ENCODE measurements around the gene C10orf71. TPM values are rescaled to one million over a fixed set of nuclear protein-coding genes. Genes with fewer than 3 reads are reported as not detected.

The C10orf71 gene
- total RNA-seq, 1 experiment from 2014 or later = not detected

DNA sequence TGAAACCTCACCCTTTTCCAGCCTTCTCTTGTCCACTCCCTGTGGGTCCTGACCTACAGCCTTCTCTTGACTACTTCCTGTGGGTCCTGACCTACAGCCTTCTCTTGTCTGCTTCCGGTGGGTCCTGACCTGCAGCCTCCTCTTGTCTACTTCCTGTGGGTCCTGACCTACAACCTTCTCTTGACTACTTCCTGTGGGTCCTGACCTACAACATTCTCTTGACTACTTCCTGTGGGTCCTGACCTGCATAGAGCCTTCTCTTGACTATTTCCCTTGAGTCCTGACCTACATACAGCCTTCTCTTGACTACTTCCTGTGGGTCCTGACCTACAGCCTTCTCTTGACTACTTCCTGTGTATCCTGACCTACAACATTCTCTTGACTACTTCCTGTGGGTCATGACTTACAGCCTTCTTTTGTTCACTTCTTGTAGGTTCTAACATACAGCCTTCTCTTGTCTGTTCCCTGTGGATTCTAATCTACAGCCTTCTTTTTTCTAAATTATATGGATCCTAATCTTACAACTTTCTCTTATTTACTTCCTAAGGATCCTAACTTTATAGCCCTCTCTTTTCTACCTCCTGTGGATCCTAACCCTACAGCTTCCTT, 36.5 kb downstream of the C10orf71 start:
- Histone ChIP-seq H3K27me3 (ENCODE audit: insufficient read depth, low read length) (peaks cover 15% of the 10 kb centered on the region), H3K36me3 (ENCODE audit: control insufficient read depth in 1 of 2, insufficient read depth in 2 of 2, low read length in 2 of 2) (no peaks in the 10 kb centered on the region), H3K4me3 (replicated peaks in 1 of 2; ENCODE audit: low read depth in 1 of 2, low read length in 2 of 2) (no peak overlapping the region), H3K9me2 (ENCODE audit: insufficient read depth) (no peaks in the 10 kb centered on the region), H3K4me1 (ENCODE audit: control insufficient read depth in 1 of 2, insufficient read depth in 2 of 2, low read length in 2 of 2) (no peaks in the 10 kb centered on the region), H4K20me1 (ENCODE audit: insufficient read depth) (no peaks in the 10 kb centered on the region), H3K9ac (ENCODE audit: low read length) (no peak overlapping the region), H2AFZ (ENCODE audit: low read depth, low read length, poor library complexity, severe bottlenecking) (no peak overlapping the region), H3K79me2 (ENCODE audit: insufficient read depth, low read length) (no peaks in the 10 kb centered on the region), H3K9me3 (ENCODE audit: control insufficient read depth in 1 of 2, insufficient read depth in 1 of 2, low read depth in 1 of 2, low read length in 2 of 2) (no peaks in the 10 kb centered on the region), H3K4me2 (ENCODE audit: low read length) (no peak overlapping the region), H3K27ac (ENCODE audit: low read depth, low read length) (no peak overlapping the region)
- intact Hi-C loops (cut with micrococcal nuclease) = no loop called here
- DNase-seq (ENCODE audit: low read depth, low spot score) (no peak), ATAC-seq (no peak)
- ChIA-PET CTCF (no interaction called here), RAD21 (ENCODE audit: low non-redundant PET in 1 of 2, low total read pairs in 2 of 2, uncharacterized antibody in 2 of 2, unreplicated experiment in 2 of 2) (no interaction called here), POLR2A (no interaction called here)
- no peak for TF ChIP-seq CEBPB (IDR thresholded peaks at IDR 0.05; ENCODE audit: low read depth)
- TF ChIP-seq YY1 (IDR thresholded peaks at IDR 0.05; ENCODE audit: extremely low read depth, insufficient replicate concordance, low read depth, low read length) = no peak
- no peak for TF ChIP-seq POLR2AphosphoS5 (IDR thresholded peaks at IDR 0.05; ENCODE audit: low read depth, low read length)
- TF ChIP-seq, protein P1, sequence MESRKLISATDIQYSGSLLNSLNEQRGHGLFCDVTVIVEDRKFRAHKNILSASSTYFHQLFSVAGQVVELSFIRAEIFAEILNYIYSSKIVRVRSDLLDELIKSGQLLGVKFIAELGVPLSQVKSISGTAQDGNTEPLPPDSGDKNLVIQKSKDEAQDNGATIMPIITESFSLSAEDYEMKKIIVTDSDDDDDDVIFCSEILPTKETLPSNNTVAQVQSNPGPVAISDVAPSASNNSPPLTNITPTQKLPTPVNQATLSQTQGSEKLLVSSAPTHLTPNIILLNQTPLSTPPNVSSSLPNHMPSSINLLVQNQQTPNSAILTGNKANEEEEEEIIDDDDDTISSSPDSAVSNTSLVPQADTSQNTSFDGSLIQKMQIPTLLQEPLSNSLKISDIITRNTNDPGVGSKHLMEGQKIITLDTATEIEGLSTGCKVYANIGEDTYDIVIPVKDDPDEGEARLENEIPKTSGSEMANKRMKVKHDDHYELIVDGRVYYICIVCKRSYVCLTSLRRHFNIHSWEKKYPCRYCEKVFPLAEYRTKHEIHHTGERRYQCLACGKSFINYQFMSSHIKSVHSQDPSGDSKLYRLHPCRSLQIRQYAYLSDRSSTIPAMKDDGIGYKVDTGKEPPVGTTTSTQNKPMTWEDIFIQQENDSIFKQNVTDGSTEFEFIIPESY (IDR thresholded peaks at IDR 0.05; ENCODE audit: extremely low read depth, insufficient replicate concordance, low read length) = no peak
- no peak for TF ChIP-seq SIN3A (IDR thresholded peaks at IDR 0.05; ENCODE audit: low read depth)
- no peak for TF ChIP-seq RAD21 (IDR thresholded peaks at IDR 0.05; ENCODE audit: low read depth)
- BruUV-seq (replicated peaks) = no TSS peak

DNA sequence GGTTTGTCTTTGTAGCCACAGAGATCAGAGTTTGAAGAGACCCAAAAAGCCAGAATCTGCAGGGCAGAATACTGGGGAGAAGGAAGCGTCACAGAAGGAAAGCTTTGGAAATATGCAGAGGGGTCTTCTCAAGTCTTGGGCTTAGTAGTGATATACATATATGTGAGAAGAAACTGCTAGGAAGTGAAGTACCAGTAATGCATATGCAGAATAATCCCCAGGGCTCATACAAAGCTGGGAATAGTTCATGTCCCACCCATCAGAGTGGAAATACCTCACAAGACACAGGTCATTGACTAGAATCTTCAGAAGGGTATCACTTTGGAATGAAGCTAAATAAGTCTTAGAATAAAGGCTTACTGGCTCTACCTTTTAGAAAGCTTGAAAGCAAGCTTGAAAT, 39.6 kb downstream of the C10orf71 start:
- H3K9me3 ChIP-seq (ENCODE audit: control insufficient read depth in 1 of 2, insufficient read depth in 1 of 2, low read depth in 1 of 2, low read length in 2 of 2) = no peaks in the 10 kb centered on the region
- no peak for DNase-seq (ENCODE audit: low read depth, low spot score)
- H3K79me2 ChIP-seq (ENCODE audit: insufficient read depth, low read length) = no peaks in the 10 kb centered on the region
- H3K4me1 ChIP-seq (ENCODE audit: control insufficient read depth in 1 of 2, insufficient read depth in 2 of 2, low read length in 2 of 2) = no peaks in the 10 kb centered on the region
- no peak overlapping the region for H3K4me2 ChIP-seq (ENCODE audit: low read length)
- intact Hi-C loops (cut with micrococcal nuclease) = no loop called here
- CTCF ChIA-PET = no interaction called here
- no peak for ATAC-seq
- BruUV-seq (replicated peaks) = no TSS peak
- H3K9me2 ChIP-seq (ENCODE audit: insufficient read depth) = no peaks in the 10 kb centered on the region
- H3K27me3 ChIP-seq (ENCODE audit: insufficient read depth, low read length) = peaks cover 8% of the 10 kb centered on the region
- H3K9ac ChIP-seq (ENCODE audit: low read length) = no peak overlapping the region
- no peak overlapping the region for H3K4me3 ChIP-seq (replicated peaks in 1 of 2; ENCODE audit: low read depth in 1 of 2, low read length in 2 of 2)
- no peaks in the 10 kb centered on the region for H4K20me1 ChIP-seq (ENCODE audit: insufficient read depth)
- RAD21 ChIA-PET (ENCODE audit: low non-redundant PET in 1 of 2, low total read pairs in 2 of 2, uncharacterized antibody in 2 of 2, unreplicated experiment in 2 of 2) = no interaction called here
- H3K36me3 ChIP-seq (ENCODE audit: control insufficient read depth in 1 of 2, insufficient read depth in 2 of 2, low read length in 2 of 2) = no peaks in the 10 kb centered on the region
- no peak overlapping the region for H3K27ac ChIP-seq (ENCODE audit: low read depth, low read length)
- H2AFZ ChIP-seq (ENCODE audit: low read depth, low read length, poor library complexity, severe bottlenecking) = no peak overlapping the region
- POLR2A ChIA-PET = no interaction called here
- TF ChIP-seq SIN3A (IDR thresholded peaks at IDR 0.05; ENCODE audit: low read depth) (no peak), ELF1 (IDR thresholded peaks at IDR 0.05; ENCODE audit: borderline replicate concordance, low read depth) (no peak), RAD21 (IDR thresholded peaks at IDR 0.05; ENCODE audit: low read depth) (no peak), POLR2A (IDR thresholded peaks at IDR 0.05; ENCODE audit: borderline replicate concordance, extremely low read depth, insufficient read depth, insufficient read length) (no peak), POLR2AphosphoS5 (IDR thresholded peaks at IDR 0.05; ENCODE audit: low read depth, low read length) (no peak), EGR1 (IDR thresholded peaks at IDR 0.05; ENCODE audit: low read depth) (no peak), EZH2 (IDR thresholded peaks at IDR 0.05) (no peak)
- TF ChIP-seq, protein P2, sequence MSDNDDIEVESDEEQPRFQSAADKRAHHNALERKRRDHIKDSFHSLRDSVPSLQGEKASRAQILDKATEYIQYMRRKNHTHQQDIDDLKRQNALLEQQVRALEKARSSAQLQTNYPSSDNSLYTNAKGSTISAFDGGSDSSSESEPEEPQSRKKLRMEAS (IDR thresholded peaks at IDR 0.05) = no peak
- TF ChIP-seq, protein P3, sequence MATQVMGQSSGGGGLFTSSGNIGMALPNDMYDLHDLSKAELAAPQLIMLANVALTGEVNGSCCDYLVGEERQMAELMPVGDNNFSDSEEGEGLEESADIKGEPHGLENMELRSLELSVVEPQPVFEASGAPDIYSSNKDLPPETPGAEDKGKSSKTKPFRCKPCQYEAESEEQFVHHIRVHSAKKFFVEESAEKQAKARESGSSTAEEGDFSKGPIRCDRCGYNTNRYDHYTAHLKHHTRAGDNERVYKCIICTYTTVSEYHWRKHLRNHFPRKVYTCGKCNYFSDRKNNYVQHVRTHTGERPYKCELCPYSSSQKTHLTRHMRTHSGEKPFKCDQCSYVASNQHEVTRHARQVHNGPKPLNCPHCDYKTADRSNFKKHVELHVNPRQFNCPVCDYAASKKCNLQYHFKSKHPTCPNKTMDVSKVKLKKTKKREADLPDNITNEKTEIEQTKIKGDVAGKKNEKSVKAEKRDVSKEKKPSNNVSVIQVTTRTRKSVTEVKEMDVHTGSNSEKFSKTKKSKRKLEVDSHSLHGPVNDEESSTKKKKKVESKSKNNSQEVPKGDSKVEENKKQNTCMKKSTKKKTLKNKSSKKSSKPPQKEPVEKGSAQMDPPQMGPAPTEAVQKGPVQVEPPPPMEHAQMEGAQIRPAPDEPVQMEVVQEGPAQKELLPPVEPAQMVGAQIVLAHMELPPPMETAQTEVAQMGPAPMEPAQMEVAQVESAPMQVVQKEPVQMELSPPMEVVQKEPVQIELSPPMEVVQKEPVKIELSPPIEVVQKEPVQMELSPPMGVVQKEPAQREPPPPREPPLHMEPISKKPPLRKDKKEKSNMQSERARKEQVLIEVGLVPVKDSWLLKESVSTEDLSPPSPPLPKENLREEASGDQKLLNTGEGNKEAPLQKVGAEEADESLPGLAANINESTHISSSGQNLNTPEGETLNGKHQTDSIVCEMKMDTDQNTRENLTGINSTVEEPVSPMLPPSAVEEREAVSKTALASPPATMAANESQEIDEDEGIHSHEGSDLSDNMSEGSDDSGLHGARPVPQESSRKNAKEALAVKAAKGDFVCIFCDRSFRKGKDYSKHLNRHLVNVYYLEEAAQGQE (IDR thresholded peaks at IDR 0.05; ENCODE audit: low read depth) = no peak
- TF ChIP-seq, protein P4, sequence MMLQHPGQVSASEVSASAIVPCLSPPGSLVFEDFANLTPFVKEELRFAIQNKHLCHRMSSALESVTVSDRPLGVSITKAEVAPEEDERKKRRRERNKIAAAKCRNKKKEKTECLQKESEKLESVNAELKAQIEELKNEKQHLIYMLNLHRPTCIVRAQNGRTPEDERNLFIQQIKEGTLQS (IDR thresholded peaks at IDR 0.05) = no peak

Data from HCT116 (cell line).